ENCODE data around the gene SSPN.

The SSPN gene

GRCh38 chr12:26162905-26163304, 32.5 kb upstream of the SSPN start:
- no peak for DNase-seq (ENCODE audit: extremely low spot score)
- TF ChIP-seq, protein P1, sequence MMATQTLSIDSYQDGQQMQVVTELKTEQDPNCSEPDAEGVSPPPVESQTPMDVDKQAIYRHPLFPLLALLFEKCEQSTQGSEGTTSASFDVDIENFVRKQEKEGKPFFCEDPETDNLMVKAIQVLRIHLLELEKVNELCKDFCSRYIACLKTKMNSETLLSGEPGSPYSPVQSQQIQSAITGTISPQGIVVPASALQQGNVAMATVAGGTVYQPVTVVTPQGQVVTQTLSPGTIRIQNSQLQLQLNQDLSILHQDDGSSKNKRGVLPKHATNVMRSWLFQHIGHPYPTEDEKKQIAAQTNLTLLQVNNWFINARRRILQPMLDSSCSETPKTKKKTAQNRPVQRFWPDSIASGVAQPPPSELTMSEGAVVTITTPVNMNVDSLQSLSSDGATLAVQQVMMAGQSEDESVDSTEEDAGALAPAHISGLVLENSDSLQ (IDR thresholded peaks at IDR 0.05): no peak
- no peak for TF ChIP-seq L3MBTL2 (conservative IDR thresholded peaks at IDR 0.05)
- no peak for TF ChIP-seq NFRKB (IDR thresholded peaks at IDR 0.05)
- TF ChIP-seq FOXM1 (IDR thresholded peaks at IDR 0.05; ENCODE audit: borderline replicate concordance): no peak
- no peak for TF ChIP-seq SP1 (IDR thresholded peaks at IDR 0.05)
- no peak for TF ChIP-seq ZNF384 (IDR thresholded peaks at IDR 0.05)
- POLR2A ChIA-PET: no interaction called here
- CTCF ChIA-PET: interaction anchor here (0.6 to 1.0 kb wide), 2 partner anchors 9 to 54 kb away, joined by 3 read pairs; no protein-coding TSS in a partner anchor

DNA sequence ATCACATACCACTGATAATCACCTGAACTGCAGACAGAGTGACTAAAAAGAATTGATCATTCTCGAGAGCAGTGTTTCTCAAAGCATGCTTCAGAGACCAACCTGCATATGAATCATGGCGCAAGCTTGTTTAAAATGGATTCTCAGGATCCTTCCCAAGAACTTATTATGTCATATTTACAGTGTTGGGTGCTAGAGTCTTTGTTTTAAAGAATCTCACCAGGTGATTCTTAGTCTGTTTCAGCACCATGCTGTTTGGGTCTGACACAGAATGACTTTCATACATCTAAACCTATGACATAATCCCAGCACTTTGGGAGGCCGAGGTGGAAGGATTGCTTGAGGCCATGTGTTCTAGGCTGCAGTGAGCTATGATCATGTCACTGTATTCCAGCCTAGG, 31.3 kb upstream of the SSPN start:
- DNase-seq (ENCODE audit: extremely low spot score): no peak
- TF ChIP-seq TARDBP (IDR thresholded peaks at IDR 0.05) (no peak), NFRKB (IDR thresholded peaks at IDR 0.05) (no peak), HDGF (IDR thresholded peaks at IDR 0.05; ENCODE audit: borderline replicate concordance) (no peak), L3MBTL2 (conservative IDR thresholded peaks at IDR 0.05) (no peak), FOXK2 (IDR thresholded peaks at IDR 0.05) (no peak), SP1 (IDR thresholded peaks at IDR 0.05) (no peak), SUZ12 (IDR thresholded peaks at IDR 0.05) (no peak), BHLHE40 (IDR thresholded peaks at IDR 0.05; ENCODE audit: borderline replicate concordance) (no peak), ARNT (IDR thresholded peaks at IDR 0.05) (no peak), CTBP1 (IDR thresholded peaks at IDR 0.05; ENCODE audit: borderline replicate concordance) (no peak), FOXM1 (IDR thresholded peaks at IDR 0.05; ENCODE audit: borderline replicate concordance) (no peak), ELF4 (IDR thresholded peaks at IDR 0.05) (no peak), FOXA1 (IDR thresholded peaks at IDR 0.05) (no peak), ZNF384 (IDR thresholded peaks at IDR 0.05) (no peak)
- TF ChIP-seq, protein P1 (IDR thresholded peaks at IDR 0.05): no peak
- POLR2A ChIA-PET: interaction anchor here (1.0 kb wide), 1 partner anchor 39 kb away, joined by 4 read pairs; the partner anchor contains the start of gene BHLHE41
- CTCF ChIA-PET: interaction anchor here (0.9 kb wide), 1 partner anchor 11 kb away, joined by 4 read pairs; no protein-coding TSS in a partner anchor

- CTCF ChIA-PET: no interaction called here
- POLR2A ChIA-PET: no interaction called here
- no peak for TF ChIP-seq SP1 (IDR thresholded peaks at IDR 0.05)
- TF ChIP-seq BHLHE40 (IDR thresholded peaks at IDR 0.05; ENCODE audit: borderline replicate concordance): no peak
- TF ChIP-seq ELF4 (IDR thresholded peaks at IDR 0.05): no peak
These were observed 23.4 kb upstream of the SSPN start for GRCh38 chr12:26172013-26172412.

GRCh38 chr12:26172539-26172938, 22.8 kb upstream of the SSPN start:
- TF ChIP-seq FOXK2 (IDR thresholded peaks at IDR 0.05) (no peak), ARNT (IDR thresholded peaks at IDR 0.05) (no peak), LEF1 (IDR thresholded peaks at IDR 0.05; ENCODE audit: borderline replicate concordance) (no peak)
- CTCF ChIA-PET: no interaction called here
- POLR2A ChIA-PET: no interaction called here
- no peak for DNase-seq (ENCODE audit: extremely low spot score)

More at GRCh38 chr12:26172013-26172412, 23.4 kb upstream of the SSPN start:
- DNase-seq (ENCODE audit: extremely low spot score): no peak

GRCh38 chr12:26172946-26173552, 22.3 kb upstream of the SSPN start:
- TF ChIP-seq LEF1 (IDR thresholded peaks at IDR 0.05; ENCODE audit: borderline replicate concordance) (no peak), SUZ12 (IDR thresholded peaks at IDR 0.05) (no peak), HDGF (IDR thresholded peaks at IDR 0.05; ENCODE audit: borderline replicate concordance) (no peak), L3MBTL2 (conservative IDR thresholded peaks at IDR 0.05) (no peak), FOXA1 (IDR thresholded peaks at IDR 0.05) (no peak)
- POLR2A ChIA-PET: no interaction called here
- DNase-seq (ENCODE audit: extremely low spot score): no peak
- CTCF ChIA-PET: no interaction called here

DNA sequence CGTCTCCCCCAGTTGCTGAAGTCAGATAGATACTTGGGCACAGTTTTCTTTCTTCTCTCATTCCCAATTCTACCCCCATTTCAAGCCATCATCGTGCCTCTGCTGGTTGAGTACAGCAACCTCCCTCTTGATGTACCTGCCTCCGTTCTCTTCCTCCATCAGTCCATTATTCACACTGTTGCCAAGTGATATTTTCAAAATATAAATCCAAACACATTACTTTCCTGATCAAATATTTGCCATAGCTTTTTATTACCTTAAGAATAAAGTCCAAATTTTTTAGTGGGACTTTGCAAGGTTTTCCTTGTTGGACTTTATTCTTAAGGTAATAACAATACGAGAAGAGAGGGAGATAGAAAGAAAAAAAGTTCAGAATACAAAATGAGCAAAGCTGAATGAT, 18.6 kb upstream of the SSPN start:
- DNase-seq (ENCODE audit: extremely low spot score): no peak
- TF ChIP-seq FOXM1 (IDR thresholded peaks at IDR 0.05; ENCODE audit: borderline replicate concordance) (no peak), NFRKB (IDR thresholded peaks at IDR 0.05) (no peak), LEF1 (IDR thresholded peaks at IDR 0.05; ENCODE audit: borderline replicate concordance) (no peak), ARNT (IDR thresholded peaks at IDR 0.05) (no peak), FOXA1 (IDR thresholded peaks at IDR 0.05) (no peak), L3MBTL2 (conservative IDR thresholded peaks at IDR 0.05) (no peak), FOXK2 (IDR thresholded peaks at IDR 0.05) (no peak), ZNF384 (IDR thresholded peaks at IDR 0.05) (no peak)
- ChIA-PET POLR2A (no interaction called here), CTCF (no interaction called here)

- no peak for TF ChIP-seq L3MBTL2 (conservative IDR thresholded peaks at IDR 0.05)
- TF ChIP-seq SP1 (IDR thresholded peaks at IDR 0.05): no peak
- TF ChIP-seq TARDBP (IDR thresholded peaks at IDR 0.05): no peak
- no peak for DNase-seq (ENCODE audit: extremely low spot score)
- CTCF ChIA-PET: no interaction called here
- POLR2A ChIA-PET: no interaction called here
These were observed 18.1 kb upstream of the SSPN start for GRCh38 chr12:26177283-26177682.

DNA sequence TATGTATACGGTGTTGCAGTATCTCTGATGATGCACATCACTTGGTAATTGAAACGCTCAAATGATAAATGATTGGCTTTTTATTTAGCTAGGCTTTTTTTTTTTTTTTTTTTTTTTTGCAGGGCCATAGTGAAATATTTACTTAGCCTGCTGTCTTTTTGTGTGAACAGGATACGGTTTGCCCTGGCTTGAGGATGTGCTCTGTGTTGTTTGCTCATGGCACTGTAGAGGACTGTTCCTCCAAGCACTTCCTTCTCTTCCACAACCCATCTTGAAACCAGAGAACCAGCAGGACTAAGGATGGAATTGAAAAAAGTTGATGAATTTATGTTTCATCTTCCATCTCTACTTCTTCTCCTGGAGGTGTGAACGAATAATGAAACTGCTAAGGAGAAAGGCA, 15.5 kb upstream of the SSPN start:
- DNase-seq (ENCODE audit: extremely low spot score): no peak
- ChIA-PET CTCF (interaction anchor here (0.9 to 1.3 kb wide), 2 partner anchors 35 to 326 kb away, joined by 3 read pairs; no protein-coding TSS in a partner anchor), POLR2A (interaction anchor here (0.8 kb wide), 1 partner anchor 26 kb away, joined by 3 read pairs; no protein-coding TSS in a partner anchor)
- TF ChIP-seq CTBP1 (IDR thresholded peaks at IDR 0.05; ENCODE audit: borderline replicate concordance) (no peak), HDGF (IDR thresholded peaks at IDR 0.05; ENCODE audit: borderline replicate concordance) (no peak), ELF4 (IDR thresholded peaks at IDR 0.05) (no peak), NFRKB (IDR thresholded peaks at IDR 0.05) (no peak), BHLHE40 (IDR thresholded peaks at IDR 0.05; ENCODE audit: borderline replicate concordance) (no peak), ZNF384 (IDR thresholded peaks at IDR 0.05) (no peak)
- TF ChIP-seq, protein P1 (IDR thresholded peaks at IDR 0.05): no peak

Data from HEK293T (cell line).